Kidney glomerular epithelial cell (primary cell): ENCODE measurements around the gene GABPA.
"Not testable (repeated sequence)": the region's sequence is repeated elsewhere in the genome, so short reads cannot be mapped to it uniquely, and the experiment has no call there.

ENCODE experiments used
- DNase-seq: peaks from one replicate; lab custom pipeline; 2025; lab: John Stamatoyannopoulos, UW

GABPA gene

DNA sequence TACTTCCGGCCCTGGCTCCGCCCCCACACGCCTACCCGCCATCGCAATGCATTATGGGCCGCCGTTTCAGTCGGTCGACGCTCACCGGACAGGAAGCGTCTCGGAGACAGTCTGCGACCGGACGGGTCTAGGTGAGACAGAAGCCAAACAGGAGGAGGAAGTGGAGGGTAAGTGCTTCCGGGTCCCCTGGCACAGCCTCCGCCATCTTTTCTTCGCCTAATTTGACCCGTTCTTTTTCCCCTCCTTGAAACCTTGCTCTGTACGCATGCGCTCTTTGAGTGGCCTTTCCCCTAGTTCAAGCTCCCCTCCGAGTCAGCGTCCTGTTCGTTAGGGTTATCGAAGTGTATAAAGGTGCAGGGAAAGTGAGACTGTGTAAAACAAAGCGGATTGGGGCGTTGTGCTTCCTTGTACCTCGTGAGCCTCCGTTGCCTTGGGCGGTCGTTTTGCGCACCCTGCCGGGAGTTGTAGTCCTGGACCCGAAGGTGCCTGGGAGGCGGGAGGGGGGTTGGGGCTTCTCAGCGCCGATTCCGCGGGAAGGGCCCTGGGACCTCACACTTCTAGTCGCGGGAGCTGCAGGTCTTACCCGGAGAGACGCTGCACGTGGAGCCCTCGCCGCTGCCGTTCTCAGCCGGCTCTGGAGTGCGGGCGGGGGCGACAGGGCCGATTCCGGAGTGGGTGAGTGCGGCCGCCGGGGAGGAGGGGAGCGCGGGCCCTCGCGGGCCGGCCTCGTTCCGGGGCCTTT lies at the start of gene GABPA, which contains the start of gene ATP5PF:
TSS of gene GABPA (plus strand) at position 69 of the 742 bp plus-strand sequence. CDS start 6,627 bp downstream, outside the sequence.
TSS of gene ATP5PF (minus strand) at position 1 of the 742 bp plus-strand sequence. CDS start 5,110 bp downstream, outside the sequence.
- peak; percentile 95 for DNase-seq

DNA sequence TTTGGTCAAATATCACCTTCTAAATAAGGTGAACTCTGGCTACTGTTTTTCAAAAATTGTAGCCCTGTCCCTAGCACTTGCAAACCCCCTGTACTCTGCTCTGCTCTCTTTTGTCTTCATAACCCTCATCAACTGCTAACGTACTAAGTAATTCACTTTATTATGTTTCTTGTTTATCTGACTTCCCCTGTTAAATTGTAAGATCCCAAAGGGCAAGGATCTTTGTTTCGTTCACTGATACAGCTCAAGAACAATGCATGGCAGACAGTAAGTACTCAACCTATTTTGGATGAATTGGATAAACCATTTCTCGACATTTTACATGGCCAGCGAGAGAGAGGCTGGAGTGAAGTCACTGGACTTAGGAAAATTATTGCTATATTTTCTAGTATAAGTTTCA lies 47.0 kb upstream of the GABPA start:
- DNase-seq, result no peak

DNA sequence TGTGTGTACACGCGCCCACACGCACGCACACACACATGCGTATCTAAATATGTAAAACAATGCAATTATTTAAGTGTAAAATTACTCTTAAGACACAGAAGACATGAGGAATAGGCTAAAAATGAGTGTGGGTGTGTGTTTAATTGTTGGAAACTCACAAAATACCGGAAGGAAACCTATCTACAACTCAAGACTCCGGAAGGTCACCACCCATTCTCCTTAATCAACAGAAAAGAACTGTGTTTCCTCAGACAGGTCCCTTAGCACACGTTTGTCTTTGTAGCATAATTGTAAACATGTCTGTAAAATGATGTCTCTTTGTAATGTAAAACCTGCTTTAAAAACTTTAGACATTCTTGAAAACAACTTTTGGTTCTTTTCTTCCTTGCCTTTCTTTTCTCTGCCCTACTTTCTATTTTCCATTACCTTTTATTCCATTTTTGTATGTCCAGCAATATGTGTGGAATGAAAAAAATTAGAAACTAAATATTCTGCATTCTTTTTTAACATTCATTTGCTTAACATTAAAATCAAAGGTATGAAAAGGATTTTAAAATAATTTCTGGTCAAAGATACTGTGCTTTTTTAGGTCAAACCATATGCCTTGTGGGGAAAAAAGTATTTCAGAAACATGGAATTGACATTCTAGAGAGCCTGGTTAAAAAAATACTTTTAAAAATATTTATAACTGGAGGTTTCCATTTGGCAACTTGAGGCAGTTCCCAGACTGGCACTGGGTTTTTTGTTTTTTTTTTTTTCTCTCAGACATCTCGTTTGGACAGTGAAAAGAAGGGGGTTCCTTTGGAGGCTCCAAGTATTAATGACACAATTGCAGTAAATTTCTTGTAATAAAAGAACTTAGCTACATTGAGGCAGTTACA lies 46.3 kb upstream of the GABPA start:
- no peak for DNase-seq

DNA sequence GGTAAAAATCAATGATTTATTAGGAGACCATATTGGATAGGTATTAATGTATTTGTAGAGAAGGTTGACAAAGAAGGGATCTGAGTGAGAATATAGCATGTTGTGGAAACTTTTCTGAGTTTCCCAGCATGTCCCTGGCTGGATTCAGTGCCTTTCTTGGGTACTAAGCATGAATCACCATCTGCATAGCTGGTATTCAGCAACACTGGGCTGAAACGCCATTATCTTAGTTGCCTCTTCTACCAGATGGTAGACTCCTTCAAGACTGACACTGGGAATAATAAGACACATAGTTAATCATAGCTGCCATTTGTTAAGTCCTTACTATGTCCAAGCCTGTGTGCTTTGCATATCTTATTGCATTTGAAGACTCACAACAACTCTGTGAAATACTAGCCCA lies 45.5 kb upstream of the GABPA start:
- DNase-seq, result no peak

DNA sequence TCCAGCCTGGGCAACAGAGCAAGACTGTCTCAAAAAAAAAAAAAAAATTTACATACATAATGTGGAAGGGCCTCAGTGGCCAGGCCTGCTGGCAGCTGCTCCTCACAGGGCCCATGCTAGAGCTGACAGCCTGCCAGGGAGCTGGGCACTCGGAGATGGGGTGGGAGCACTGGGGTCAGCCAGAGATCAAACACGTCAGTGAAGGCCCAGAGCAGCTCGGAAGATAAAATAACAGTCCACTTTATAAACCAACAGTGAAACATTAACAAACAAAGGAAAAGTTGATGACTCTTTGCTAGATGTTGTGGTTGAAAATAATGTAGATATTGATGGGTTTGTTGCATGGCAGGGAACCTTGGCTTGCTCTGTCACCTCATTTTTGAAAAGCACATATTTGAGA lies 42.8 kb upstream of the GABPA start:
- no peak for DNase-seq

DNA sequence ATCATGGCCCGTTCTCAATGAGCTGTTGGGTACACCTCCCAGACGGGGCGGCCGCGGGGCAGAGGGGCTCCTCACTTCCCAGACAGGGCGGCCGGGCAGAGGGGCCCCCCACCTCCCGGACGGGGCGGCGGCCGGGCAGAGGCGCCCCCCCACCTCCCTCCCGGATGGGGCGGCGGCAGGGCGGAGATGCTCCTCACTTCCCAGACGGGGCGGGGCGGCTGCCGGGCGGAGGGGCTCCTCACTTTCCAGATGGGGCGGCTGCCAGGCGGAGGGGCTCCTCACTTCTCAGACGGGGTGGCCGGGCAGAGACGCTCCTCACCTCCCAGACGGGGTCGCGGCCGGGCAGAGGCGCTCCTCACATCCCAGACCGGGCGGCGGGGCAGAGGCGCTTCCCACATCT lies 39.3 kb upstream of the GABPA start:
- DNase-seq, result not testable (repeated sequence)

DNA sequence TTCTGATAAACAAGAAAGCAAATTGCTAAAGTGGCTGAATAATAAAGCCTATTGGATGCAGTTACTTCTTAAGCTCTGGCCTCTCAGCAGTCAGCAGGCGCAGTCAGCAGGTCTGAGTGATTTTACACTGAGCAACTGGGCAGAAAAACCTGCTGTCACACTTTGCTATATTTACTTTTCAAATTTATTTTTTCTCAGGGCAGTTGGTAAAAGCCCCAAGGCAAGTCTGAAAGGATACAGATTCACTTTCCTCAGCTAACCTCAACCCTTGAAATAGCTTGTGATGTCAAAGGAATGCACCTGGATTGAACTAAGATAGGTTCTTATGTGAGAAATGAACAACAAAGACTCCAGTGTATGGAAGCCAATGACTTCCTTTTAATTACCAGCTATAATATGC lies 34.0 kb upstream of the GABPA start:
- no peak for DNase-seq

DNA sequence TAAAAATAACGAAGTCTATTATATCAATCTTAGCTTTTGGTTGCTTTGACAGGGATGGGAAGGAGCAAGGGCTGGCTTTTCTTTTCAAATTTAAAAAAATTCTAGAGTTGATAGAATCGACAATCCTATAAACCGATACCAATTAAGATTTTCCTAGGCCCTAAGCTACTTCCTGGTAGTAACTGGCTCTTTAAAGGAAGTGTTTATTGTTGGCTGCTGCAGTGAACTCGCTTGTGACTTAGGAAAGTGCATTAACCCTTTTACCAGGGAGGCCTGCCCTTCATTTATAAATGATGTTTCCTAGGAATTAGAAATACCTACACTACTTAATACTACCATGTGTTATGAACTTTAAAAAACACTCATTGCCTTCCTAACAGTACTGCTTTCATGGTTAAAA lies 33.2 kb upstream of the GABPA start:
- DNase-seq, result no peak

DNA sequence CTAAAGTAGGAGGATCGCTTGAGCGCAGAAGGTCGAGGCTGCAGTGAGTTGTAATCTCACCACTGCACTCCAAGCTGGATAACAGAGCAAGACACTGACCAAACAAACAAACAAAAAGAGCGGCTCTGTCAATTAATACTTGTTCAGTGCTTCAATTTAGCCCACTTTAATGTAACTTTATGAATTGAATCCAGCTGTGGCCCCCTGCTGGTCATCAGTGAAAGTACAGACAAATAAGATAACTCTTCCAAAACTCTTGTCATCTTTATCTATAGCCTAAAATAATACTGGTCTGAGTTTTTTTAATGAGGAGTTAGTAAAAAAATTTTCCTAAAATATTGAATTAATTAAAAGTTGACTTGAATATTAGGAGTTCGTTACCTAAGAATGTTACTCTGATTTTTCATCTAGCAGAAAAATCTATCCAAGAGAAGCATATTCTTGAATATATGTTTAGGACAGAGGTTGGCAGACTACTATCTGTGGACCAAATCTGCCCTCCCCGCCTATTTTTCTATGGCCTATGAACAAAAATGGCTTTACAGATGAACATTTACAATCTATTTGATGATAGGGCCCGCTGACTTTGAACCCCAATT lies 26.2 kb upstream of the GABPA start:
- DNase-seq, result peak; percentile 21

DNA sequence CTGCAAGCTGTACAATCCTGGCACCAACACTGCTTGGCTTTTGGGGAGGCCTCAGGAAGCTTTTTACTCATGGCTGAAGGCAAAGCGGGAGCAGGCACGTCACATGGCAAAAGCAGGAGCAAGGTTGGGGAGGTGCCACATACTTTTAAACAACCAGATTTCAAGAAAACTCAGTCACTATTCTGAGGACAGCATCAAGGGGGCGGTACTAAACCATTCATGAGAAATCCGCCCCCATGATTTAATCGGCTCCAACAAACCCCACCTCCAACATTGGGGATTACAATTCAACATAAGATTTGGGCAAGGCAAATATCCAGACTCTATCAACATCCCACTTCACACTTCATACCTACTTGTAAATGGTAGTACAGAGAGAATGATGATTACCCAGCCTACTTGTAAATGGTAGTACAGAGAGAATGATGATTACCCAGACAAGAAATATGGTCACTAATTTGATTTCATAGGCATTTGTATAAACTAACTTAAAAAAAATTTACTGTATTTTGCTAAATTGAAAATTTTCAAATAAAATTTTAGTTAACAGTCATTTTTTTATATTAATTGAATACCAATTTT lies 25.0 kb upstream of the GABPA start:
- DNase-seq, result no peak

DNA sequence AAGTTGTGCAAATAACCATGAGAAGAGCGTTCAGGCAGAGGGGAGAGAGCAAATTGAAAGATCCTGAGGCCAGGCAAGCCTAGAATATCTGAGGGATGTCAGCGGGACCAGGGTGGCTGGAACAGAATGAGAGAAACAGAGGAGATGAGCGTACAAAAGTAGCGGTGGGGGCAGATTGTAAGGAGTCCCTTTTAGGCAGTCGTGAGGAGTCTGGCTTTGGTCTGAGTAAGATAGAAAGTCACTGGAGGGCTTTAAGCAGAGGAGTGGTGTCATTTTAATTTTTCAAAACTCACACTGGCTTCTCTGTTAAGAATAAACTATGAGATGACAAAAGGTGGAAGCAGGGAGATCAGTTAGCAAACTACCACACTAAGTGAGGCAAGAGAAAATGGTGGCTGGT lies 24.2 kb upstream of the GABPA start:
- DNase-seq, result no peak

DNA sequence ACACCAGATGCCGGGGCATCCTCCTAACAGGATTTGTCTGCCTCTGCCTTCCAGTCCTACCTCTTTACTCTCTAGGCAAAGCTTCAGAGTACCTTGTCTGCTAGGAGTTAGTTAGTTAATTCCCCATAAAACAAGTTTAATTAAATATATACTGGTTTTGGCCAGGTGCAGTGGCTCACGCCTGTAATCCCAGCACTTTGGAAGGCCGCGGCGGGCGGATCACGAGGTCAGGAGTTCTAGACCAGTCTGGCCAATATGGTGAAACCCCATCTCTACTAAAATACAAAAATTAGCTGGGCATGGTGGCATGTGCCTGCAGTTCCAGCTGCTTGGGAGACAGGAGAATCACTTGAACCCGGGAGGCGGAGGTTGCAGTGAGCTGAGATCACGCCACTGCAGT lies 20.7 kb upstream of the GABPA start:
- DNase-seq, result not testable (repeated sequence)

DNA sequence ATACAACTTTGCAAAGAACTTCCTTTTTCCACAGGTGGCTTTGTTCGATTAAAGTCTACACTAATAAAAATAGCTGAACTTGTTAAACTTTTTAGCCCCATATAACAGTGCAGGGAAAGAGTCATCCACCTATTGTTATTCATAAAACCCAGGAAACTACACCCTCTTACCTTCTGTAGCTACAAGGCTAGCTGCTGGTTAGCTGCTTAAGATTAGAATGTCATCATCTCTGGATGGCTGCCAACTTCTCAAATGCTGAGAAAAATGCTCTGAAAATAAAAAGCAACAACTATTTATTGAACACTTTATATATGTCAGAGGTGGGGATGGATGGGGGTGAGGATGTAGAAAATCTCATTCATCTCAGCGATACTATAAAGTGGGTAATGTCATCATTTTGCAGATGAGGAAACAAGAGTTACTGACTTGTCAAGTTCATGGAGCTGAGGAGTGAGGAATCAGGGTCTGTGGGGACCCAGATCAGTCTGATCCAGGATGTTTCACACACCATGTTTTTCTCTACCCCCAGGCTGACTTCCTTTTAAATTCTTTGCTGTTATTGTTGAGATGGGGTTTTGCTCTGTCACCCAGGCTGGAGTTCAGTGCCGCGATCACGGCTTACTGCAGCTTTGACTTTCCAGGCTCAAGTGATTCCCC lies 17.2 kb upstream of the GABPA start:
- DNase-seq, result no peak

DNA sequence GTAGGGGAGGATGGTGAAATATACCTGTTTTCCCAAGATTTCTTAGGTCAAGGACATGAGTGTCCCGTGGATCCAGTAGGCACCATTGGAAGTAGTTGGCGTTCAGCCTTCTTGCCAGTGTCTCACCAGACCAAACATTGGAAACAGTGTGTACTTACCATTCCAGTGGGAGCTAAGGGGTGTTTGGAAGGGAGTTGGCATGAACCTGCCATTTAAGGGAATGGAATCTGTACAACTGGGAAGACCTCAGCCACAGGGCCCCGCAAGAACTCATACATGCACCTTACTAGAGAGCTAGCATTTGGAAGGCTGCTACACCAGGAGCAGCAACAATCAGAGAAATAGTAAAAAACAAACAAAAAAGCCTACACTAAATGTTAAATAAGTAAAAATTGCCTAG lies 12.8 kb upstream of the GABPA start:
- no peak for DNase-seq

DNA sequence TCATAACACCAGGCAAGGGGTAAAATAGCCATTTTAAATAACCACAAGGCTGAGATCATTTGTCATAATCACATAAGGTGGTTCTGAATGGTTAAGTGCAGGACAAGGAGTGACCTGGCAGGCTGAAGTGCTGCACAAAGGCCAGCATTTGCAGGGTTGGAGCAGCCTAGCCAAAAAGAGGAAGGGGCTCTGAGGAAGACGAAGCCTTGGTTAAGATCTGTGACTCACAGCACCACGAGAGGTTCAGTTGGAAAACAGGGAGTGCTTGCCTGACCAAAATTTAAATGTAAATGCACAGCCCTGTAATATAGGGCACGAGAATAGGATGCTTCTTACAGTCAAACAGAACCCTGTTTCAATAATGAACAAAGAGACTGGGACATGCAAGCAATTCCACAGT lies 12.1 kb upstream of the GABPA start:
- no peak for DNase-seq

DNA sequence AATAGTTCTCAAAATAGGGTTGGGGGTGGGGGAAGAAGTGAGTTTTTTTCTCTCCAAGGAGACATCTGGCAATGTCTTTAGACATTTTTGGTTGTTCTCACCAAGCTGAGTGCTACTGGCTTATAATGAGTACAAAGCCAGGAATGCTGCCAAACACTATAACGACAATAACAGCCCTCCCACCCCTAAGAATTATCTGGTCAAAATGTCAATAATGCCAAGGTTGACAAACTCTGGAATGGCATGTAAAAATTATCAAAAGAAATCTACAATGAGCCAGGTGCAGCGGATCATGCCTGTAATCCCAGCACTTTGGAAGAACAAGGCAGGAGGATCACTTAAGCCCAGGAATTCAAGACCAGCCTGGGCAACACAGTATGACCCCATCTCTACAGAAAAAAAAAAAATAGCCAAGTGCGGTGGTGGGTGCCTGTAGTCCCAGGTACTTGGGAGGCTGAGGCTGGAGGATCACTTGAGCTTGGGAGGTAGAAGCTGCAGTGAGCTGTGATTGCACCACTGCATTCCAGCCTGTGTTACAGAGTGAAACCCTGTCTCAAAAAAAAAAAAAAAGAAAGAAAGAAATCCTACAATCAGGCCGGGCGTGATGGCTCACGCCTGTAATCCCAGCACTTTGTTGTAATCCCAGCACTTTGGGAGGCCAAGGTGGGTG lies 2.5 kb upstream of the GABPA start:
- DNase-seq, result peak; percentile 0

DNA sequence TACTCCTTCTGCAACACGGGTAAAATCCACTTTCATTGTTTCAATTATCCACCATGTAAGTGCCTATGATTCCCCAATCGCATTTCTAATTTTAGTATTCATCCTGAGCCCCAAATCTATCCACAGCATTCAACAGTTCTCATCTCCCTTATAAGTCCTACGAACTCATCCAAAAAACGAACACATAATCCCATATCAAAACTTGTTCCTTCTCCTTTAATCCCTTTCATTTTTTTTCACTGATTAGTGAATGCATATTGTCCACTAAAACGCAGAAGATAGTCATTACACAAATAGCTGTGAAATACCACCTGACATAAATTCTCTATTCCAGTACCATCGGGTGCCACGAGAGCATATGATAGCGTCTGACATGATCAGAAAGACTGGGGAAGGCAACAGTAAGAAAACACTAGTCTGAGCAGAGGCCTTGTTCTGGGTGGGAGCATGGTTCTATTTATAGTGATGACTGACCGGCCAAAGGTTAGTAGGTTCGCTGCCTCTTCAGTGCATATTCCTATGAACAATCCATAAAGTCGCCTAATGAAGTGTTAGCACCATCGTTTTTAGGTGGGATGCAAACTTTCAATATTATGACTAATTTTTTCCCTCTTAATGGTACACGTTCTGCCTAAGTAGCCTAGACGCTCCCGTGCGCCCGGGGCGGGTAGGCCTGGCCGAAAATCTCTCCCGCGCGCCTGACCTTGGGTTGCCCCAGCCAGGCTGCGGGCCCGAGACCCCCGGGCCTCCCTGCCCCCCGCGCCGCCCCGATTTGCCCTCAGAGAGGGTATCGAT lies 716 bp upstream of the GABPA start:
- DNase-seq, result peak; percentile 40

DNA sequence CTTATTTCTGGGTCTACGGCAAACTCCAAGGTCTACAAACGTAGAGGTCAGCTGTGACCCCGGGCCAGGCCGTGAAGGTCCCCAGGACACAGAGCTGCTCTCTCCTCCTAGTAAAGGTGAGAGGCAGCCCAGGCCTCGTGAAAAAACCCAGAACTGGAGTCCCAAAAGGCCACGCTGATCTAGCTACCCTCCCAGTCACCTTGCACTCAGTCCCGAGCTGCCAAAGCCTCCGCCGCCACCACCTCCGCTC lies 193 bp upstream of the GABPA start:
- DNase-seq, result no peak

DNA sequence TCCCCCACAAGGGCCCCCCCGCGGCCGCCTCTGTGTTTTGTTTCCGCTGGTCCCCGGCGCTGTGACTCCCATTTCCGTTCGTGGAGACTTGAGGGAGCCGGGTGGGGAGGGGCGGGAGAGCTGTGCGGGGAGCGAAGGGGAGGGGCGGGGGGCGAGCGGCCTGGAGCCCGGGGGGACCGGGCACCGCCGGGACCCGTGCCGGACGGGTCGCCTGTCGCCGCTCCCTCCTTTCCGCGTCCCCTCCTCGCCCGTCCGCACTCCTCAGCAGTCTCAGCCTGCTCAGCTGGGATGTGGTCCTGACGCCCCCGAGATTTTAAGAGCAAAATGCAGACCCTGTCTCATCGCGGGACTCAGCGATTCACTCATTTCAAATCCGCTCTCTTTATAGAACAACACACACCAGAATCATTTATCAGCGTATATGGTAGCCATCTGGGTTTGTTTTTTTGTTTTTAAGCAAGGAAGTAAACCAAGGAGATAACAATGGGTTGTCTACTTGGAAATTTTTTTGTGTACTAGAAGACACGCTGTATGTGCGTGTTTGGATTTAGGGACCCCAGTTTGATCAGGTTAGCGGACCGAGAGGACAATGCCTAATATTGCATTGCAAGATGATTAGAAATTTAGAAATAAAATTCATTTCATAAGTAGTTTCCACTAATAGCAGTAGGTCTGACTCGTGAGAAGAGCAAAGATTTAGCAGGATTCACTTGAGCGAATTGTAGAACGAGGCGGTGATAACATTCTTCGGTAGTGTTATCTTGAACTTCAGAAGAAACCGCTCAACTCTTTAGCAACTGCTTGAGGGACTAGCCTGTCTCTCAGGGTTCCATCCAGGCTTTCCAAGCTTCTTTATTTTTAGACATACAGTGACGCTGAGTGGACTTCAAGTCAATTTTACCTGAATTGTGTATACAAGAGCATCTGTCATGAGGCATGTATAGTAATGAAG lies 1.1 kb downstream of the GABPA start:
- peak; percentile 49 for DNase-seq

DNA sequence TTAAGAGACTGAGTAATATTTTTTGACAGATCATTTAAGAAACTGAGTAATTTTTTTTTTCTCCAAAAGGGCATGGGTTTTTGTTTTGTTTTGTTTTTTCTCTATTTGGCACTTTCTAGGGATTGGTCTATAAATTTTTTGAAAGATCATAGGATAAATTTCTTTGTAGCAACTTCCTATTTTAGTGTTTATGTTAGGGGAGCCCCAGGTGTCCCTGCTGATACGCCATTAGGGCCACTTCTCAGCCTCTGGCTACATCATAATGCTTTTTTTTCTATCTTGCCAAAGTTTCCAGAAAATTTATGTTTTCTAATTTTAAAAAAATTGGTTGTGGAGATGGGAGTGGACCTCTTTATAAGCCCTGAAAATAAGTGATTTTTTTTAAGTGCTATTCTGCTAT lies 2.6 kb downstream of the GABPA start:
- no peak for DNase-seq
